Hindlimb muscle (tissue), 1 donor: ENCODE data around the gene EXOC3L1. TPM values are rescaled to one million over a fixed set of nuclear protein-coding genes. Genes with fewer than 3 reads are reported as not detected.

ENCODE experiments used
- DNase-seq: peaks from one replicate; pipeline ENCODE4 v3.0.0-alpha.2; 2013
- polyA plus RNA-seq: library from polyadenylated mRNA; unstranded; fragments of 120-200 nt; gene quantifications from one replicate; pipeline ENCODE4 v1.2.1, GENCODE V29; 2013; ENCODE audit not compliant: insufficient read length

EXOC3L1 gene
- polyA plus RNA-seq, 1 donor: 15.3 TPM

DNA sequence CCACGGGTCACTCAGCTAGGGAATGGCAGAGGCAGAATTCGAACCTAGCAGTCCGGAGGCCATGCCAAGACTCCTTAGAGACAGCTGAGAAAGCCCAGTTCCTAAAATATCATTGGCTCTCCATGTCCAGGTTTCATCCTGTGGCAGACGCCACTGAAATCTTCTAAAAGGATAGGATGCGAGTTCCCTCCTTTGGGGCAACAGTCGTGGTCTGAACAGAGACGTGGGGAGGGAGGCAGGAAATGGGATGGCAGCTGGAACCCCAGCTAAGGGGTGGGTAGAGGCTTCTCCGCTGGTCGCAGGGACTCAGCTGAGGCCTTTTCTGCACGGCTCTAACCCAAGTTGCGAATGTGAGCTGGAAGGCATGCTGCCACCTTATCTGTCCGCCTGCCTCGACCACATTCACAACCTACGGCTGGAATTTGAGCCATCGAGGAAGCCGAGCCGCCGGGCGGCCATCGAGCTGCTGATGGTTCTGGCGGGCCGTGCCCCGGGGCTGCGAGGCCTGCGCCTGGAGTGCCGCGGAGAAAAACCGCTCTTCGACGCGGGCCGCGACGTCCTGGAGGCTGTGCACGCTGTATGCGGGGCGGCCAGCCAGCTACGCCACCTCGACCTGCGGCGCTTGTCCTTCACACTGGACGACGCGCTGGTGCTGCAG is 27.3 kb downstream of the EXOC3L1 start:
- DNase-seq: no peak

DNA sequence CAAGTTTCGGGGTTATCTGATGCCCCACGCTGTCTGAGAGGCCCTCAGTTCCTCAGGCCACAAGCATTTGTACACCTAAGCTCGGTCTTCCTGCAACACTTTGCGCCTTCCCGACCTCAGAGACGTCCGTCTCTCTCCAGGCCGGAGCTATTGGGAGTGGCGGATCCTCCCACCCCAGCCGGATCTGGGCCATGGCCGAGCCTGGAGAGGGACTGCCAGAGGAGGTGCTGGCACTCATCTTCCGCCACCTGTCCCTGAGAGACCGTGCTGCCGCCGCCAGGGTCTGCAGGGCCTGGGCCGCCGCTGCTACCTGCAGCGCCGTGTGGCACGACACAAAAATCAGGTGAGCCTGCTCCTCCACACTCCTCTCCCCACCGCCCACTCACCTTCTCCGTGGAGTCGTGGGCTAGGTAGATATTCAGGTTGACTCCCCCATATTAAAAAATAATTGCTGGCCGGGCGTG is 28.3 kb downstream of the EXOC3L1 start:
- no peak for DNase-seq

DNA sequence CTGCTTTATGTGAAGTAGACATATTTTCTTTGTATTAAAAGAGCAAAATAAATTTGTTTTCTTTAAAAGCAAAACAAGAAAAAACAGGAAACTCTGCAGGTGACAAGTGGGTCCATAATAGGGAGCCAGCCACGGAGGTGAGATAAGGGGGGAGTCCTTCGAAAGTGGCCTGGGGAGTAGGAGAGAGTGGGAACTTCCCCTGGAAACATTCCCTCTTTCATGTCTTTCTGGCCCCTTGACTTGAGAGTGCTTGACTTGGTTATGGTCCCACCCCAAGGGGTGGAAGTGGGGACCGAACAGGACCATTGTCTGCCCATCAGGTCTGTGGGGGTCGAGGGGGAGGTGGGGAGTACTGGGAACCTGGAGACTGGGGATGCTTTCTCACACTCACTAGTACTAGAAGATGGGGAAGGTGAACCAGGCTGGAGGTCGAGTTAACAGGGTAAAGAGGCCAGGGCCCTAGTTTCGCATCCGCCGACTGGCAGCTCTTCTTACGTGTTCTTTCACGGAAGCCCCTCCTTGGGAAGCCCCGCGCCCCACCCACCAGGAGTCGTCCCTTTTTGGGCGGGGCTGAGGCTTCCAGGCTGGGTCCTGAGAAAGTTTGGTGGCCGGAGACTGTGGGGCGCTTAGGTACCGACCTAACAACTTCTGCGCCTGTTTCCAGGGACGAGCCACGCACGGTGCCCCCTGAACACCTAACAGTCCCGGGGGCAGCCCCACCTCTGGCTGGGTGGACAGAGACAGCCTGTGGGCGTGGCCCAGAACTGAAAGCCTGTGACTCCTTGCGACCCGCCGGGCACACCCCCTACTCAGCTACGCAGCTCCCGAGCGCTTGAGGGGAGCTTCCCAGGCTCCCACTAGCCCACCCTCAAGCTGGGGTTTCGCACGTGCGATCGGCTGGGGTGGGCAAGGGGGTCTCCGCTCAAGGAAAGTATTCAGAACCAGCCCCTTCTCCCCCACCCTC is 31.0 kb downstream of the EXOC3L1 start:
- DNase-seq: no peak

DNA sequence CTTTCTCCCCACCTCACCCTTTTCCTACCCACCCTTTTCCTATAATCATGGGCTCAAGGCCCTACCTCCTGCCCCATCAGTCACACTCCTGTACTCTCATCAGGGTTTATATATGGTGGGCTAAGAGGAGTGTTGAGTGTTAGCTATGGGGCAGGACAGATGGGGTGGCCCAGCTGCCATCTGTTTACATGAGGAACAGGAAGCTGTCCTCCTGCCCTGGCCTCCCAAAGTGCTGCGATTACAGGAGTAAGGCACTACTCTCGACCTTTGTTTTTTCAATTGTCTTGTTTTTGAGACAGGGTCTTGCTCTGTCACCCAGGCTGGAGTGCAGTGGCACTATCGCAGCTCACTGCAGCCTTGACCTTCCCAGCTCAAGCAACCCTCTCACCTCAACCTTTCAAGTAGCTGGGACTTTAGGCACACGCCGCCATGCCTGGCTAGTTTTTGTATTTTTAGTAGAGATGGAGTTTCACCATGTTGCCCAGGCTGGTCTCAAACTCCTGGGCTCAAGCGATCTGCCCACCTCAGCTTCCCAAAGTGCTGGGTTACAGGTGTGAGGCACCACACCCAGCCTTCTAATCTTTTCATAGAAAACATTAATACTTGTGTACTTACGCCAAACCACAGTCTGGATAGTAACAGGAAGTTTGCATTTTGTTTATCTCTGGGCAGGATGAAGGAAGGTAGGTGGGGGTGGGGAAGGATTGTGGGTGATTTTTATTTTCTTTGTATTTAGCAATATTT is 31.9 kb downstream of the EXOC3L1 start:
- DNase-seq: no peak

DNA sequence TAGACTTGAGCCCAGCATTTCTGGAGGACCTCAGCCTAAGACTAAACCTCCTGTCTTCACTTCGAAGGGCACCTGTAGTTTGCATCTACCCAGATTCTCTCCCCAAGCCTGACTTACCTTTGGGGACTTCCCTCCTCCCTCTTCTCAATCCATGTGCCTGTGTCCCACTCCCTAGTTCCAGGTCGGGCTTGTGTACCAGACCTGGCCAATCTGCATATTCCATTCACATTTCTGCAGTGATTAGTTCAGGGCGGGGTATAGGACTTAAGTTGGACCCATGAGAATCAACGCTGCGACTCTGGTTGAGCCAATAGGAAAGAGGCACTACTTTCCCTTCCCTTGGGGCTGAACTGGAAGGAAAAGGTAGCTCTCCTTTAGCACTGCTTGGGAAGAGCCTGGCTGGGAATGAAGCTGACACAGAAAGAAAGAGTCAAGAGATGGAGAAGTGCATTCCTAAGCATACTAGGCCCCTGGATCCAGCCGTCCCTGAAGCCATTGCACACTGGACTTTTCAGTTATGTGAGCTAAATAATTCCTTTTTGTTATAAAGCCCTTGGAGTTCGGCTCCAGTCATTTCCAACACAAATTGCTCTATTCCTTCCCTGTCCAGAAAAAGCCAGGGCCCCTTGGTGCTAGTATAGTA is 32.7 kb downstream of the EXOC3L1 start:
- DNase-seq: no peak

DNA sequence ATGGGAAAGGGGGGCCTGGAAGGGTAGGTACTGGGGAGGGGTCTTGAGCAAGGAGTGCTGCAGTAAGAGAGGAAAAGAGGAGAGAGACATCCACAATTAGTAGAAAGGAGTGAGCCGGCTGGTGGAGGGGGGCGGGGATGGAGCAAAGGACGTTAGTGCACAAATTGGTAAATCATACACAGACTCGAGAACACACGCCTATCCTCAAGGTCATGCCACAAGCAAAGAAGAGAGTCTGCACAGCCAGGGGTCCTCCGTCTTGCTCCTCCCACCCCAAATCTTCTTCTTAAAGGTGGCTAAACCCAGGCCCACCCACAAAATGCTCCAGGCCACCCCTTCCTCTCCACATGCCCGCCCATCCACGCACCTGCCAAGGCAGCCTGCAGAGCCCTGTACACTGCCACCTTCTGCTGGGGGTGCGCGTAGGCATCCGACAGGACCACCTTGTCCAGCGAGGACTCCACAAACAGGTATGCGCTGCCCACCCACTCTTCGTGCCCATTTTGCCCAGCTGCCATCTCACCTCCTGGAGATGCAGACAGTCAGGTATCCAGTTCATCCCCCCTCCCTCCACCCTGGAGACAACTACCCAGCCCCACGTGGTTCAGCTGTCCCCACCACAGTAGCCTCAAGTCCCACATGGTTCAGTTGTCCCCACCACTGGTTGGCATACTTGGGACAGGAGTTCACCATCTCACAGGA is 33.6 kb downstream of the EXOC3L1 start:
- DNase-seq: no peak

DNA sequence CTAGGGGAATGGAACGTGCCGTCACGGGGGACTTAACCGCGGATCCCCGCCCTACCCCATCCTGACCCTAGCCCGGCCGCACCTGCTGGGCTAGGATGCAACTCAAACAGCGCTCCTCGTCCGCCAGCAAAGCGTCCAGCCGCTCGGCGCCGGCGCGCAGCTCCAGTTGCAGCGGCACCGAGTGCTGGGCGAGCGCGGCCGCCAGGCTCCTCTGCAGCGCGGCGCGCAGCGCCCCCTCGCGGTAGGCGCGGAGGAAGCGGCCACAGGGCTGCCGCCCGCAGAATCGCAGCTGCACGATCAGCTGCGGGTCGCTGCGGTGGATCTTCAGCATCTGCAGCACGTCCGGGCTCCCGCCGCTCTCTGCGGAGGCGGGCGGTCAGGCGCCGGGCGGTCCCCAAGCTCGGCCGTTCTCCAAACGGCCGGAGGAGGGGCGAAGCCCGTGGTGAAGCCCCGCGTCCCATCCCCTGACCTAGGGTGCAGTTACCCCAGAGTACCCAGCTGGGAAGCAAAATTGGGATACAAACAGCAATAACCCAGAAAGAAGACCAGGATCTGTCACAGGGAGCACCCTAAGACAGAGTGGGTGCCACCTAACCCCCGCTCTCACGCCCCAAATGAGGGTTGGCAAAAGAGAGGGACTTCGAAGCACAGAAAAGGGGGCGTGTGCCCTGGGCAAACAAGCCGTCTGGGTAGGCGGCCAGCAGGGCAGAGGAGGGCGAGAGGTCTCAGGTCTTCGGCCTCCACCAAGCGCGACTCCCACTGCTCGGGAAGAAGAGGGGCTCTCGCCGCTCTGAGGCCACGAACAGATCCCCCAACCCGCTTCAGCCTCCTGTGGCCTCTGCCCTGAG is 34.4 kb downstream of the EXOC3L1 start:
- DNase-seq: peak; percentile 89

DNA sequence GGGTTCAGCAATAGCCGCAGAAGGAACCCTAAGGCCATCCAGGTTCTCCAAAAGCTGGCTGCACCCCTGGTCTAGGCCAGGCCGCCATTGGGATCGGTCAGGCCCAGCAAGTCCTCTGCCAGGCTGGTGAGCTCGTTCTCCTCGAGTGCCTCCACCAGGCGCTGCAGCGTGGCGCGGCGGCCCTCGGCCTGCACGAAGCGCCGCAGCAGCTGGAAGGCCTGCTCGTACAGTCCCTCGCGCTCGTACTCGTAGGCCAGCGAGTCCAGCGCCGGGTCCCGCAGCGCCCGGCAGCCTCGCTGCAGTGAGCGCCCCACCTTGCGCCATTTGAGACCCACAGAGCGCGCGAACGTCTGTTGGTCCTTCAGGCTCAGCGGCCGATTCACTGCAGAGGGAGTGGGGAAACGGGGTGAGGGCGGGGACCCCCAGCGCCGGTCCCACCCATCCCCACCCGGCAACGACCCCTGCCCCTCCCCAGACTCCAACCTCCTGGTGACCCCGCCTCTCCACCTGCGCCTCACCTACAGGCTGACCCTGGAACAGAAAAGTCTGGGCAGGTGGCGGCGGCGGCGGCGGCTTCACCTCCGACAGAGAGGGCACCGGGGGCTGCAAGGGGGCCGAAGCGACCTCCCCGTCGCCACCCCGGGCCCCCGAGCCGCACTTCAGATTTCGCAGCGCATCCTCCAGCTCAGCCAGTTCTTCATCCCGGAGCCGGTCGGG is 35.2 kb downstream of the EXOC3L1 start:
- no peak for DNase-seq

DNA sequence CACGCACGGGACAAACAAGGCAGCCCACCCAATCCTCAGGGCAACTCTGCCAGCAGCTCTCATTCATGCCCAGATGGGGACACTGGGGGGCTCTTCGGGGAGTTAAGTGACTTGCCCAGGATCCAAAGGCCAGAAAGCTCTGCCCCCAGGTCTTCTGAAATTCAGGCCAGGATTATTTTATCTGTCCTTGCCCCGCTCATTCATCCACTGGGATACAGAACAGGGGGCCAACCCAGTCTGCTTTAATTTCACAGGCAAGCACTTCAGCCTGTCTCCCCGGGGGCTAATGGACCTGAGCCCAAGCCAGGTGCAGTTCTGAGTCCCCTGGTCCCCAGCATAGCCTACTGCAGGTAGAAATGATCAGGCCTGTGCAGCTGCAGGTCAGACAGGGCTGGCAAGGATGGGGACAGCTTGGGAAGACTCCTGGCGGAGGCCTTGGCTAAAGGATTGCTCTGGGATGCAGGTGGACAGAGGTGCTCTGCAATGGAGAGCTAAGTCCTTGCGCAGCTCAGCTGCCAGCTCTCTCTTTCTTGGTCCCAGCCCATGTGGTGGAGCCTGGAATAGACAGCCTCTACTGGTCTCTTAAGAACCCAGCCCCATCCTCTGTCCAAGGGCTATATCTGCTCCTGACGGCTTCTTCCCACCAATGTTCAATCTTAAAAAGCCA is 38.4 kb downstream of the EXOC3L1 start:
- DNase-seq: no peak

DNA sequence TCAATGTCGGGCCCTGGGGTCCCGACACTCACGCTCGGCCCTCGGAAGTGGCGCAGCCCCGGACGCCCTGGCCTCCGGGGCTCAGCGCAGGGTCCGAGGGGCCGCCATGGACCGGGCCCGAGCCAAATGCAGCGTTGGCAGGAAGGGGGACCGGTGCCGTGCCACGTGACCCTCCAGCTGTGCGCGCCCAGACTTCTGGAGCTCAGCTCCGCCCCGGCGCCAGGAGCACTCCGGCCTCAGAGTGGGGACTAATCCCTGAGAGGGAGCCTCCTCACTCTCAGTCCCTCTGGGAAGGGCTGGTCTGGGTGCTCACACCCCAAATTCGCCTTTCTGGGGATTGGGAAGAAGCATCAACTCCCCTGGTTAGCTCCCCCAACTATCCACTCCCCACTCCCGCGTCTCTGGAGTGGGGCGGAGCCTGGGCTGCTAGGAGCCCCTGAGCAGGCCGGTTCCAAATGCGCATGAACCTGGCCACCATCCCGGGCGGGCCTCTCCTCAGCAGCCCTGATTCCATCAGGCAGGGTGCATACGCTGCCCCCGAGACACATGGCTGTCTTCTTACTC is 39.0 kb downstream of the EXOC3L1 start, which contains the start of gene B3GNT9:
B3GNT9 (minus strand) TSS at position 166 of the 564 bp plus-strand sequence. CDS start 513 bp downstream, outside the sequence.
- peak; percentile 89 for DNase-seq

DNA sequence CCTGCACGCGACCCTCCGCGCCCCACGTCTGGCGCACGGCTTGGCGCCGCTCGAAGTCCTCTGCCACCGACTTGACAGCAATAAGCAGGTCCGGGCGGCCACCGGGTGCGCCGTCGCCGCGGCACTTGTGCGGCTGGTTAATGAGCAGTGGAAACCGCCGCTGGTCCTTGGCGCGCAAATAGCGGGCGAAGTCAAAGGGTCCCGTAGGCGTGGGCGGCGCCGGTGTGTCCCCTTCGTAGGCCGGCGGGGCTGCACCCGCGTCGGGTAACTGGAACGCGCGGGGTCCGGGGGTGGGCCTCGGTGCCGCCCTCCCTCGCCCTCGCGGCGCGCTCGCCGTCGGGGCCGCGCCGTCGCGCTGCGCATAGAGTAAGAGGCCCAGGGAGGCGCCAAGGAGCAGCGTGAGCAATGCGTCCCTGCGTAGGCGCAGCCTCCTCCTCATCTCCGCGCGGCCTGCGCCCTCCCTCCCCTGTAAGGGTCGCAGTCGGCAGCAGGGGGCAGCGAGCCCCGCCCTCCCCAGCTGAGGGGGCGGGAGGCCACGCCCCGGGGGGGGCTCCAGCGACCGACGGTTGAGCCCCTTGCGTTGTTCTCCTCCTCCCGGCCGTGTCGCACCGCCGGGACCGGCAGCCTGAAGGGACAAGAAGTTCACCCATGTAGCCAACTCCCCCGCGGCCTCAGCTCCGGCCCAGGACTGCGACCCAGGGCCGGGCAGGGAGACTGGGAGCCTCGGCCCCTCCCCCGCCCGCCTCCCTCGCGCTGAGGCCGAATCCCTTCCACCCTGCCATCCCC is 39.7 kb downstream of the EXOC3L1 start:
- peak; percentile 88 for DNase-seq

DNA sequence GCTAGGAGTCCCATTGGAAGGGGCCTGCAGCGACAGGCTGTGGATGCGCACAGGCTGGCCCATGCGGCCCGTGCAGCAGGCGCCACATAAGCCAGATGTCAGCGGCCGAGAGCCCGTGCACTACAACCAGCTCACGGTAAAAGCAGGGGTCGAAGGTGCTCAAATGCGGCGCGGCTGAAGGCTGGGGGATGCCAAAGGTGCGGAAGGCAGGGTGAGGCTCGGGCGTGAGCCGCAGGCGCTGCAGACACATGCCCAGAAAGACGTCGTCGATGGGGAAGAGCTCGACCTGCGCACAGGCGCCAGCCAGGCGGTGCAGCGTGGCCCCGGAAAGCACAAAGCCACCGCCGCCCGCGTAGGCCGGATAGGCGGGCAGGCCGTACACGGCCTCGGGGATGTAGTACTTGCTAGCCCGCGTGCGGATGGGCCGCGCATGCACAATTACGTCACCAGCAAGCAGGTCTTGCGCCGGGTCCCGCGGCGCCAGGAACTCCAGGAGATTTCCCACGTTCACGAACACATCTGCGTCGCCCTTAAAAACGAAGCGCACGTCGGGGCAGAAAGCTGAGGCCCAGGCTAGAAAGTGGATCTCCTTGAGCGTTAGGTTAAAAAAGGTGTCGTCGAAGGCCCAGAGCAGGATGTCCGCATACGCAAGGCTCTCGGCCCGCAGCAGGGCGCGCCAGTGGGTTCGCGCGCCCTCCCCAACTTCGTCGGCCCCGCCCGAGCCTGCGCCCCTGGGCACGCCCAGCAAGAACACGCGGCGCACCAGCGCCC is 40.5 kb downstream of the EXOC3L1 start:
- no peak for DNase-seq

DNA sequence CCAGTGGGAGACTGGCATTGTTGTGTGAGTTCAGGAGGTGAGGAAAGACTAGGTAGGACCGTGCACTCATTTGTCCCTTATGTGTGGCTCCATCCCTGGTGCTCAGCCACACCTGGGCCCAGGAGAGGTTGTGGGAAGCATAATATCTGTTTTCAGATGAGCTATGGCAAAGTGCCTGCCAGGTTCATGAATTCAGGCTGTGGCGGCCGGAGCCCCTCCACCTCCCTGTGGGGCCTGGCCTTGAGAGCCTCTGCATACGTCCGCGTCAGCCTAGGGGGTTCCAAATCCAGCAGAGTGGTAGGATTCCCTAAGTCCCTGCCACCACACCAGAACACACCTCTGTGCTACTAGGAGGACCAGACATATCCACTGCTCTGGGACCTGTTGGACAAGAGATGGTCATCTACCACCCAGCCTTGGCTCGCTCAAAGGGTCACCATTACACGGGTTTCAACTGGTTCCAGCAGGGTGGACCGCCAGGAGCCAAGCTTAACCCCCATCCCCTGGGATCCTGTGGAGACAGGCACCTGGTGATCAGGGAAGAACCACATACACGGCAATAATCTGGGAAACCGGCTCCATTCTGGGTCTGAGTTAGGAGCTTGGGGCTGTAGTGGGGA is 41.2 kb downstream of the EXOC3L1 start:
- DNase-seq: no peak

DNA sequence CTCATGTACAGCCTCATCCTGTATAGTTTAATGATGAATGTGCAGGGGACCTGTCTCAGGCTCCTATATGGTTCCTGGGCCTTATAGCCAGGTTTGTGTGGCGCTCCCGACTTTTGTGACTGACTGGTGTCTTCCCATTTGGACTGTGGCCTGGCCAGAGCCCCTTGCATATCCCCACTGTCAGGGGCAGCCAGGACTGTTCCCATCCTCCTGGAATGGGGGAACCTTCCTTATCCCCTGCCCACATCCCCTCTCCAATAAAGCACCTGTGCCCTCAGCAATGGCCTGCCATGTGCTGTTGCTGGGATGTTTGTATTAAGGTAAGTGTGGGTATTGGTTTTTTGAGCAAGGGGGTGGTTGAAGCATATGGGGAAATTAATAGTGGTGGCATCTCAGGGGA is 41.7 kb downstream of the EXOC3L1 start:
- DNase-seq: no peak

DNA sequence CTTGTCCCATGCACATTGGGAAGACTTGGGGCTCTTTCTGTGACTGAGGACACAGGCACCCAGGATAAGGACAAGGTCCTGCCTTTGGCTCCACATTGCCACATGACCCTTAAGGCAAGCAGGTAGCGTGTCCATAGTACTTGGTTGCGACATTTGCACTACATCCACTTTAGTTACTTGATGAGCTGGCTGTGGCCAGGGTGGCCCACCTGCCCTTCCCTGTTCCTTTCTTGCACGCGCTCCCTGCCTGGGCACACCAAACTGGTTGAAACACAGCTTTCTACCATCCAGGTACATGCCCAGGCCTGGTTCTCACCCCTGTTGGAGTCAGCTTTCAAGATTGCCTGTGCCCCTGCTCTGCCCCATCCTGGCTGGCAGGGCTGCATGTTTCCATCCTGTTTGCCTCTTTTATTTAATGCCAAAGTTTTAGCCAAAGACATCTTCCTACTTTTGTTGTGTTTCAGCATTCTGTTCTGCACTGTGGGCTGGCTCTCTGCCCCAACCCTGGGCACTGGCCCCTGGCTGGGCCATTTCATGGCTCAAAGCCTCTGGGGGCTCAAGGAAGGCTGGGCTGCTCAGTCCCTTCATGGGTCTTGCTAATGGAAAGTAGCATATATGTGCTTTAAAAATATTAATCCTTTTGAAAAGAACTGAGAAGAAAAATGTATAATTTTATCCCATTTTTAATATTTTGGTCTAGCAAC is 42.3 kb downstream of the EXOC3L1 start:
- no peak for DNase-seq
